Fibroblast of villous mesenchyme (primary cell): Measurements from ENCODE around the gene ZNF219. TPM values are rescaled to one million over a fixed set of nuclear protein-coding genes. Genes with fewer than 3 reads are reported as not detected.
A peak's percentile ranks its signal among the peaks of the same experiment; 100 is the strongest.

Source experiments
- DNase-seq: peaks from one replicate; pipeline ENCODE4 v3.0.0-alpha.2; 2010; ENCODE audit warnings: low read depth
- H3K4me3 ChIP-seq: 2 replicates; pipeline ENCODE4 v1.5.1; 2011; ENCODE audit warnings: low read depth, mild to moderate bottlenecking, low read length
- CTCF ChIP-seq: IDR thresholded peaks from 2 replicates; pipeline ENCODE4 v1.5.1; 2012; ENCODE audit warnings: low read depth, mild to moderate bottlenecking, low read length; ENCODE audit not compliant: insufficient read depth
- total RNA-seq: library from RNA; depleted of rRNA; stranded (reverse); fragments of >200 nt; gene quantifications from 2 replicates; pipeline ENCODE4 v1.2.3, GENCODE V29; 2012

Gene ZNF219
- total RNA-seq, 1 donor: 1.7 TPM

GRCh38 chr14:21103411-21103709, 4.9 kb upstream of the ZNF219 start:
- no peak for TF ChIP-seq CTCF
- no peak for DNase-seq
- peak overlapping the region; percentile 74 for H3K4me3 ChIP-seq

GRCh38 chr14:21102521-21103410, 4.3 kb upstream of the ZNF219 start:
- no peak for TF ChIP-seq CTCF
- DNase-seq: no peak
- peak overlapping the region; percentile 74 for H3K4me3 ChIP-seq

- no peak for TF ChIP-seq CTCF
- H3K4me3 ChIP-seq: no peak overlapping the region
- DNase-seq: no peak
These were observed 3.5 kb upstream of the ZNF219 start for GRCh38 chr14:21101802-21102413.

- H3K4me3 ChIP-seq: no peak within 1 kb of the TSS
- TF ChIP-seq CTCF: no peak
- no peak for DNase-seq
These were observed 2.5 kb upstream of the ZNF219 start, which contains the start of gene TMEM253 for GRCh38 chr14:21100931-21101330. TMEM253 (plus strand) TSS chr14:21101066; CDS start chr14:21101344, 278 bp downstream.

- no peak for TF ChIP-seq CTCF
- DNase-seq: no peak
- no peak overlapping the region for H3K4me3 ChIP-seq
These were observed 1.1 kb upstream of the ZNF219 start for GRCh38 chr14:21099596-21099985.

- no peak for TF ChIP-seq CTCF
- DNase-seq: no peak
These were observed 589 bp upstream of the ZNF219 start for GRCh38 chr14:21098892-21099595.

More at GRCh38 chr14:21098892-21099595, 589 bp upstream of the ZNF219 start:
- peak overlapping the region; percentile 68 for H3K4me3 ChIP-seq
